GM21825 (cell line): Measurements from ENCODE around the gene STAT5B.
"Not testable (repeated sequence)": the region's sequence is repeated elsewhere in the genome, so short reads cannot be mapped to it uniquely, and the experiment has no call there.

Experiments used
- ATAC-seq: cut with Tn5 transposase; IDR thresholded peaks from one replicate; pipeline ENCODE4 v1.9.1; 2021; ENCODE audit warnings: mild to moderate bottlenecking, moderate library complexity; ENCODE audit not compliant: unreplicated experiment

The STAT5B gene

GRCh38 chr17:42307362-42307927 lies 31.3 kb upstream of the STAT5B start:
- ATAC-seq = no peak

- ATAC-seq = no peak
These were observed 30.1 kb upstream of the STAT5B start for GRCh38 chr17:42306385-42306667.

GRCh38 chr17:42305543-42306384 lies 29.6 kb upstream of the STAT5B start:
- ATAC-seq = no peak

GRCh38 chr17:42305031-42305330 lies 28.8 kb upstream of the STAT5B start:
- ATAC-seq = not testable (repeated sequence)

GRCh38 chr17:42304187-42305030 lies 28.2 kb upstream of the STAT5B start:
- no peak for ATAC-seq

- no peak for ATAC-seq
These were observed 27.5 kb upstream of the STAT5B start for GRCh38 chr17:42303694-42304093.

GRCh38 chr17:42301022-42301421 lies 24.8 kb upstream of the STAT5B start:
- no peak for ATAC-seq

GRCh38 chr17:42299913-42300312 lies 23.7 kb upstream of the STAT5B start:
- ATAC-seq = not testable (repeated sequence)

GRCh38 chr17:42299361-42299760 lies 23.2 kb upstream of the STAT5B start:
- ATAC-seq = not testable (repeated sequence)

- ATAC-seq = not testable (repeated sequence)
These were observed 21.6 kb upstream of the STAT5B start for GRCh38 chr17:42297775-42298174.

- no peak for ATAC-seq
These were observed 19.8 kb upstream of the STAT5B start for GRCh38 chr17:42296012-42296411.

GRCh38 chr17:42294469-42295398 lies 18.5 kb upstream of the STAT5B start:
- ATAC-seq = no peak

GRCh38 chr17:42291129-42291528 lies 14.9 kb upstream of the STAT5B start:
- no peak for ATAC-seq

- ATAC-seq = no peak
These were observed 14.4 kb upstream of the STAT5B start for GRCh38 chr17:42290577-42290976.

- ATAC-seq = no peak
These were observed 13.5 kb upstream of the STAT5B start for GRCh38 chr17:42289611-42290181.

- peak; percentile 2 for ATAC-seq
These were observed 12.8 kb upstream of the STAT5B start for GRCh38 chr17:42288803-42289610.

GRCh38 chr17:42287977-42288802 lies 12.0 kb upstream of the STAT5B start, which contains the start of gene STAT5A:
STAT5A (plus strand) TSS chr17:42288498; CDS start chr17:42289412, 914 bp downstream.
- ATAC-seq = peak; percentile 41

GRCh38 chr17:42287305-42287976 lies 11.2 kb upstream of the STAT5B start:
- peak; percentile 22 for ATAC-seq
